Measurements from ENCODE around the gene PON1. TPM values are rescaled to one million over a fixed set of nuclear protein-coding genes. Genes with fewer than 3 reads are reported as not detected.

The PON1 gene
- polyA plus RNA-seq, 1 donor (not counting 4 experiments of a cell fraction or from before 2014, with no cell fraction given): not detected

DNA sequence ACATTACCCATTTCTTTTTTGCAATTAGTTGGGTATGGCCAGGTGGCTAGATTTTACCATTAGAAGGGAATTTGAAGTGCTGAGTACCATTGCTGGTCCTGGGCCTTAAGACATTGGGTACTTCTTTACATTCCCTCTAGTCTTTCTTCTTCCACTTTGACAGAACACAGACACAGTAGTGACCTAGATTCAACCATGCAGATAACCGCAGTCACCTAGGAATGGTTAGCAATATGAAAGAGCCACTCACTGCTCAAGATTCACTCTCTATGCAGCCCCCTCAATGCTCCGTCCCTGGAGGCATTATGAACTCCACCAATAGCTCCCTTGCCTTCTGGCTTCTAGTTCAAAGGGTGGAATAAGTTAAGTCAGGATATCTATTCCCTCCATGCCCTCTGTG is 16.2 kb upstream of the PON1 start:
- FAIRE-seq (no peak), DNase-seq (ENCODE audit: low read depth, low spot score) (no peak)
- H3K9ac ChIP-seq (ENCODE audit: control insufficient read depth, extremely low read depth, insufficient read depth, low read length): no peak overlapping the region
- no peaks in the 10 kb centered on the region for H3K79me2 ChIP-seq (ENCODE audit: control insufficient read depth, insufficient read depth, low read length)
- H3K4me3 ChIP-seq (ENCODE audit: control insufficient read depth in 2 of 3, extremely low read depth in 1 of 3, insufficient read depth in 2 of 3, low read depth in 1 of 3, low read length in 3 of 3): no peak overlapping the region
- H3K9me1 ChIP-seq (ENCODE audit: control insufficient read depth, extremely low read depth, insufficient read depth, low read length): no peaks in the 10 kb centered on the region
- H2AFZ ChIP-seq (ENCODE audit: control insufficient read depth, low read length): no peak overlapping the region
- H3K4me2 ChIP-seq (ENCODE audit: control insufficient read depth, extremely low read depth, insufficient read depth, low read depth, low read length): no peak overlapping the region
- no peaks in the 10 kb centered on the region for H4K20me1 ChIP-seq (ENCODE audit: control insufficient read depth, extremely low read depth, insufficient read depth, low read length)
- no peaks in the 10 kb centered on the region for H3K4me1 ChIP-seq (ENCODE audit: control insufficient read depth, extremely low read depth, insufficient read depth, low read length)
- dilution Hi-C loops (cut with MboI; ENCODE audit: extremely low pct_ligation_motif_present, low sequenced_read_pairs): no loop called here
- H3K9me3 ChIP-seq (ENCODE audit: control insufficient read depth, low read depth, low read length): no peaks in the 10 kb centered on the region
- H3K27ac ChIP-seq (ENCODE audit: control insufficient read depth, insufficient read depth, low read length): no peak overlapping the region
- H3K36me3 ChIP-seq (ENCODE audit: control insufficient read depth in 2 of 2, extremely low read depth in 1 of 2, insufficient read depth in 2 of 2, low read length in 2 of 2): no peaks in the 10 kb centered on the region
- TF ChIP-seq EZH2 (IDR thresholded peaks at IDR 0.05; ENCODE audit: low read length): no peak
- TF ChIP-seq, protein P1, sequence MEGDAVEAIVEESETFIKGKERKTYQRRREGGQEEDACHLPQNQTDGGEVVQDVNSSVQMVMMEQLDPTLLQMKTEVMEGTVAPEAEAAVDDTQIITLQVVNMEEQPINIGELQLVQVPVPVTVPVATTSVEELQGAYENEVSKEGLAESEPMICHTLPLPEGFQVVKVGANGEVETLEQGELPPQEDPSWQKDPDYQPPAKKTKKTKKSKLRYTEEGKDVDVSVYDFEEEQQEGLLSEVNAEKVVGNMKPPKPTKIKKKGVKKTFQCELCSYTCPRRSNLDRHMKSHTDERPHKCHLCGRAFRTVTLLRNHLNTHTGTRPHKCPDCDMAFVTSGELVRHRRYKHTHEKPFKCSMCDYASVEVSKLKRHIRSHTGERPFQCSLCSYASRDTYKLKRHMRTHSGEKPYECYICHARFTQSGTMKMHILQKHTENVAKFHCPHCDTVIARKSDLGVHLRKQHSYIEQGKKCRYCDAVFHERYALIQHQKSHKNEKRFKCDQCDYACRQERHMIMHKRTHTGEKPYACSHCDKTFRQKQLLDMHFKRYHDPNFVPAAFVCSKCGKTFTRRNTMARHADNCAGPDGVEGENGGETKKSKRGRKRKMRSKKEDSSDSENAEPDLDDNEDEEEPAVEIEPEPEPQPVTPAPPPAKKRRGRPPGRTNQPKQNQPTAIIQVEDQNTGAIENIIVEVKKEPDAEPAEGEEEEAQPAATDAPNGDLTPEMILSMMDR (optimal IDR thresholded peaks at IDR 0.05 in 1 of 3, IDR thresholded peaks at IDR 0.05 in 1 of 3, conservative IDR thresholded peaks at IDR 0.05 in 1 of 3; ENCODE audit: extremely low read depth in 1 of 3, insufficient read depth in 2 of 3, low read length in 3 of 3): no peak
- no peaks in the 10 kb centered on the region for H3K27me3 ChIP-seq (ENCODE audit: control insufficient read depth, extremely low read depth, insufficient read depth, low read length)

- no peaks in the 10 kb centered on the region for H3K27me3 ChIP-seq (ENCODE audit: control insufficient read depth, extremely low read depth, insufficient read depth, low read length)
- no peak overlapping the region for H3K27ac ChIP-seq (ENCODE audit: control insufficient read depth, insufficient read depth, low read length)
- DNase-seq (ENCODE audit: low read depth, low spot score) (no peak), FAIRE-seq (no peak)
- no peak overlapping the region for H3K4me2 ChIP-seq (ENCODE audit: control insufficient read depth, extremely low read depth, insufficient read depth, low read depth, low read length)
- H2AFZ ChIP-seq (ENCODE audit: control insufficient read depth, low read length): no peak overlapping the region
- TF ChIP-seq EZH2 (IDR thresholded peaks at IDR 0.05; ENCODE audit: low read length): no peak
- TF ChIP-seq, protein P1 (optimal IDR thresholded peaks at IDR 0.05 in 1 of 3, IDR thresholded peaks at IDR 0.05 in 1 of 3, conservative IDR thresholded peaks at IDR 0.05 in 1 of 3; ENCODE audit: extremely low read depth in 1 of 3, insufficient read depth in 2 of 3, low read length in 3 of 3): no peak
- no peak overlapping the region for H3K9ac ChIP-seq (ENCODE audit: control insufficient read depth, extremely low read depth, insufficient read depth, low read length)
- no peaks in the 10 kb centered on the region for H3K9me3 ChIP-seq (ENCODE audit: control insufficient read depth, low read depth, low read length)
- H3K4me1 ChIP-seq (ENCODE audit: control insufficient read depth, extremely low read depth, insufficient read depth, low read length): no peaks in the 10 kb centered on the region
- no peaks in the 10 kb centered on the region for H3K79me2 ChIP-seq (ENCODE audit: control insufficient read depth, insufficient read depth, low read length)
- no peaks in the 10 kb centered on the region for H3K36me3 ChIP-seq (ENCODE audit: control insufficient read depth in 2 of 2, extremely low read depth in 1 of 2, insufficient read depth in 2 of 2, low read length in 2 of 2)
- no peak overlapping the region for H3K4me3 ChIP-seq (ENCODE audit: control insufficient read depth in 2 of 3, extremely low read depth in 1 of 3, insufficient read depth in 2 of 3, low read depth in 1 of 3, low read length in 3 of 3)
- no peaks in the 10 kb centered on the region for H3K9me1 ChIP-seq (ENCODE audit: control insufficient read depth, extremely low read depth, insufficient read depth, low read length)
- dilution Hi-C loops (cut with MboI; ENCODE audit: extremely low pct_ligation_motif_present, low sequenced_read_pairs): no loop called here
- H4K20me1 ChIP-seq (ENCODE audit: control insufficient read depth, extremely low read depth, insufficient read depth, low read length): no peaks in the 10 kb centered on the region
Observed at GRCh38 chr7:95338832-95339231, 14.5 kb upstream of the PON1 start.

Measured in keratinocyte (primary cell).